H9 (cell line): ENCODE measurements around the gene IGFBP3. TPM values are rescaled to one million over a fixed set of nuclear protein-coding genes. Genes with fewer than 3 reads are reported as not detected.

Experiments used
- DNase-seq: peaks from one replicate; pipeline ENCODE4 v3.0.0-alpha.2; 2017
- H2AFZ ChIP-seq: one replicate; pipeline ENCODE4 v1.6.1; 2013; ENCODE audit warnings: mild to moderate bottlenecking, low read length, control low read depth, moderate library complexity
- H2AK5ac ChIP-seq: 2 replicates; pipeline ENCODE4 v1.6.1; 2013; ENCODE audit warnings: low read length, control low read depth, mixed read lengths; ENCODE audit not compliant: insufficient read length
- H2BK120ac ChIP-seq: one replicate; pipeline ENCODE4 v1.6.1; 2013; ENCODE audit warnings: low read depth, mild to moderate bottlenecking, low read length, control low read depth, inconsistent platforms; ENCODE audit not compliant: poor library complexity, severe bottlenecking
- H2BK12ac ChIP-seq: 2 replicates; pipeline ENCODE4 v1.6.1; 2013; ENCODE audit warnings: low read length, control low read depth, mixed read lengths, low read depth; ENCODE audit not compliant: insufficient read length
- H2BK15ac ChIP-seq: 2 replicates; pipeline ENCODE4 v1.6.1; 2013; ENCODE audit warnings: low read depth, low read length, control low read depth
- H2BK20ac ChIP-seq: one replicate; pipeline ENCODE4 v1.6.1; 2013; ENCODE audit warnings: low read depth, mild to moderate bottlenecking, low read length, control low read depth, inconsistent platforms; ENCODE audit not compliant: poor library complexity, severe bottlenecking
- H2BK5ac ChIP-seq: 2 replicates; pipeline ENCODE4 v1.6.1; 2013; ENCODE audit warnings: low read length, control low read depth, mixed read lengths; ENCODE audit not compliant: insufficient read length
- H3K14ac ChIP-seq: 2 replicates; pipeline ENCODE4 v1.6.1; 2013; ENCODE audit warnings: low read length, control low read depth; ENCODE audit not compliant: insufficient read depth
- H3K18ac ChIP-seq: 2 replicates; pipeline ENCODE4 v1.6.1; 2013; ENCODE audit warnings: low read depth, mild to moderate bottlenecking, mixed read lengths, low read length, control low read depth; ENCODE audit not compliant: insufficient read length
- H3K23ac ChIP-seq: 2 replicates; pipeline ENCODE4 v1.6.1; 2013; ENCODE audit warnings: low read length, control low read depth, mixed read lengths, low read depth; ENCODE audit not compliant: insufficient read length
- H3K23me2 ChIP-seq: 2 replicates; pipeline ENCODE4 v1.6.1; 2013; ENCODE audit warnings: low read depth, mild to moderate bottlenecking, mixed read lengths, low read length, control low read depth; ENCODE audit not compliant: insufficient read length, poor library complexity, severe bottlenecking
- H3K27ac ChIP-seq: 2 replicates; pipeline ENCODE4 v1.5.1; 2013; ENCODE audit warnings: low read length, control low read depth, mixed read lengths, low read depth; ENCODE audit not compliant: insufficient read length
- H3K27me3 ChIP-seq: 2 replicates; pipeline ENCODE4 v1.6.1; 2013; ENCODE audit warnings: low read length, control low read depth, inconsistent platforms; ENCODE audit not compliant: insufficient read depth
- H3K4ac ChIP-seq: 2 replicates; pipeline ENCODE4 v1.6.1; 2013; ENCODE audit warnings: low read depth, mild to moderate bottlenecking, control low read depth, inconsistent platforms, low read length, moderate library complexity
- H3K4me1 ChIP-seq: 2 replicates; pipeline ENCODE4 v1.6.1; 2013; ENCODE audit warnings: low read length, control low read depth, inconsistent platforms; ENCODE audit not compliant: insufficient read depth
- H3K4me2 ChIP-seq: 2 replicates; pipeline ENCODE4 v1.6.1; 2013; ENCODE audit warnings: low read length, control low read depth, mixed read lengths; ENCODE audit not compliant: insufficient read length, insufficient read depth
- H3K56ac ChIP-seq: 2 replicates; pipeline ENCODE4 v1.6.1; 2013; ENCODE audit warnings: low read depth, mild to moderate bottlenecking, mixed read lengths, low read length, control low read depth; ENCODE audit not compliant: insufficient read length
- H3K79me1 ChIP-seq: 2 replicates; pipeline ENCODE4 v1.6.1; 2013; ENCODE audit warnings: low read depth, mild to moderate bottlenecking, moderate library complexity, low read length, control low read depth, inconsistent platforms; ENCODE audit not compliant: insufficient read depth, poor library complexity, severe bottlenecking
- H3K79me2 ChIP-seq: 2 replicates; pipeline ENCODE4 v1.6.1; 2013; ENCODE audit warnings: low read length, control low read depth, inconsistent platforms; ENCODE audit not compliant: insufficient read depth
- H3K9ac ChIP-seq: 2 replicates; pipeline ENCODE4 v1.6.1; 2013; ENCODE audit warnings: low read length, control low read depth, mixed read lengths; ENCODE audit not compliant: insufficient read length; ENCODE audit errors: extremely low read depth
- H3K9me3 ChIP-seq: one replicate; pipeline ENCODE4 v1.6.1; 2013; ENCODE audit warnings: low read depth, low read length, inconsistent platforms; ENCODE audit not compliant: control insufficient read depth
- H3T11ph ChIP-seq: one replicate; pipeline ENCODE4 v1.6.1; 2013; ENCODE audit warnings: mild to moderate bottlenecking, low read length, control low read depth, inconsistent platforms
- H4K20me1 ChIP-seq: one replicate; pipeline ENCODE4 v1.6.1; 2013; ENCODE audit not compliant: control insufficient read depth, insufficient read length, insufficient read depth
- H4K5ac ChIP-seq: 2 replicates; pipeline ENCODE4 v1.6.1; 2013; ENCODE audit warnings: low read depth, mild to moderate bottlenecking, mixed read lengths, low read length, control low read depth; ENCODE audit not compliant: insufficient read length
- H4K8ac ChIP-seq: replicated peaks from 2 replicates; pipeline ENCODE4 v1.6.1; 2013; ENCODE audit warnings: low read length, control low read depth, mixed read lengths, low read depth; ENCODE audit not compliant: insufficient read length
- H4K91ac ChIP-seq: 2 replicates; pipeline ENCODE4 v1.6.1; 2013; ENCODE audit warnings: low read depth, mild to moderate bottlenecking, moderate library complexity, mixed read lengths, low read length, control low read depth; ENCODE audit not compliant: insufficient read length
- H3K27ac Mint-ChIP-seq, 3 experiments: 2 replicates in 2 of 3; 3 replicates in 1 of 3; pipeline ENCODE4 v1.8.0; 2020 to 2021; ENCODE audit warnings: mixed read lengths in 3 of 3, mild to moderate bottlenecking in 1 of 3, moderate library complexity in 1 of 3
- H3K27me3 Mint-ChIP-seq: 2 replicates; pipeline ENCODE4 v1.8.0; 2021; ENCODE audit warnings: low read depth, mild to moderate bottlenecking, moderate library complexity, mixed read lengths
- H3K36me3 Mint-ChIP-seq, 3 experiments: 2 replicates in 2 of 3; 3 replicates in 1 of 3; pipeline ENCODE4 v1.8.0; 2020 to 2021; ENCODE audit warnings: low read depth in 3 of 3, mixed read lengths in 3 of 3; ENCODE audit not compliant: insufficient read depth in 1 of 3
- H3K4me1 Mint-ChIP-seq, 2 experiments: 2 replicates each; pipeline ENCODE4 v1.8.0; 2020; ENCODE audit warnings: mixed read lengths in 2 of 2
- H3K4me3 Mint-ChIP-seq, 2 experiments: 2 replicates in 1 of 2; 3 replicates in 1 of 2; pipeline ENCODE4 v1.8.0; 2020 to 2021; ENCODE audit warnings: mild to moderate bottlenecking in 2 of 2, mixed read lengths in 2 of 2, moderate library complexity in 1 of 2
- H3K9me3 Mint-ChIP-seq, 2 experiments: 2 replicates in 1 of 2; 3 replicates in 1 of 2; pipeline ENCODE4 v1.8.0; 2020; ENCODE audit warnings: mild to moderate bottlenecking in 2 of 2, mixed read lengths in 2 of 2, moderate library complexity in 1 of 2
- WGBS: extraction: QIAGEN DNeasy Blood & Tissue Kit; methylation state at CpG from one replicate; pipeline ENCODE4 v1.1.7; 2013; ENCODE audit warnings: missing lambda C conversion rate, low lambda C conversion rate, mixed read lengths; ENCODE audit not compliant: insufficient read length; ENCODE audit errors: extremely low coverage; 5-methylcytosine and 5-hydroxymethylcytosine counted together
- total RNA-seq: library from RNA; stranded (reverse); gene quantifications from 2 replicates; pipeline ENCODE4 v1.2.1, GENCODE V29; 2021
- TF ChIP-seq, protein P1 (sequence below): fragments of 200-600 bp; sonication (generic); conservative IDR thresholded peaks from 3 replicates; pipeline ENCODE4 v1.8.0; 2021; ENCODE audit warnings: antibody characterized with exemption, mild to moderate bottlenecking

The IGFBP3 gene
- total RNA-seq, 1 experiment from 2014 or later = 10.0 TPM

DNA sequence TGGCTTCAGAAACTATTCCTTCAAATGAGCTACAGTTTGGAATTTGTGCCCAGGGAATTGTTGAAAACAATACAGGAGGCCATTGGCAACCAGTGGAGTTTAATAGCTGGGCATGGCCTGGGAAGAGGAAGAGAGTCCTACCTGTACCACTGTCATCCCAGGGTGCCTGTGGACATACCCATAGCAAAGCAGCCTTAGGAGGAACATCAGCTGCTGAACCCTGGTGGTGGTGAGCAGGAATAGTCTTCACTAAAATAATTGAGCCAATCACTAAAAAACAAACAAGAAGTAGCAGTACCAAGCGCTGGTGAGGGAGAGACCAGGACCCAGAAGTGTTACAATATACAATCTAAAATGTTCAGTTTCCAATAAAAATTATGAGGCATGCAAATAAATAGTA lies 18.3 kb downstream of the IGFBP3 start:
- Histone ChIP-seq H4K91ac (no peak overlapping the region), H3K9ac (no peak overlapping the region), H2BK20ac (no peak overlapping the region), H2BK12ac (no peak overlapping the region), H3K4me2 (no peak overlapping the region), H3K27ac (no peak overlapping the region), H2BK120ac (no peak overlapping the region), H3K79me2 (no peaks in the 10 kb centered on the region), H3K23ac (no peak overlapping the region), H3K4ac (no peak overlapping the region), H4K20me1 (no peaks in the 10 kb centered on the region), H4K8ac (no peak overlapping the region), H3K23me2 (no peaks in the 10 kb centered on the region), H2BK15ac (no peak overlapping the region), H4K5ac (no peak overlapping the region), H3K56ac (no peak overlapping the region), H3K27me3 (no peaks in the 10 kb centered on the region), H3T11ph (no peak overlapping the region), H3K4me1 (no peaks in the 10 kb centered on the region), H3K79me1 (no peaks in the 10 kb centered on the region), H3K18ac (no peak overlapping the region), H2AK5ac (no peak overlapping the region), H3K14ac (no peak overlapping the region), H3K9me3 (no peaks in the 10 kb centered on the region), H2AFZ (no peak overlapping the region), H2BK5ac (no peak overlapping the region)
- peaks cover 31% of the 10 kb centered on the region for H3K27me3 Mint-ChIP-seq
- no CpG with 5 or more reads among the region's 1 CpG for WGBS
- H3K4me1 Mint-ChIP-seq = peaks cover 3% of the 10 kb centered on the region in 2 experiments; a peak in 3 of 4 replicates
- H3K27ac Mint-ChIP-seq = no peak overlapping the region; a peak in 1 of 7 replicates
- DNase-seq = no peak
- H3K9me3 Mint-ChIP-seq = peaks cover 0 to 4% of the 10 kb centered on the region in 2 experiments; a peak in 2 of 5 replicates
- TF ChIP-seq, protein P1, sequence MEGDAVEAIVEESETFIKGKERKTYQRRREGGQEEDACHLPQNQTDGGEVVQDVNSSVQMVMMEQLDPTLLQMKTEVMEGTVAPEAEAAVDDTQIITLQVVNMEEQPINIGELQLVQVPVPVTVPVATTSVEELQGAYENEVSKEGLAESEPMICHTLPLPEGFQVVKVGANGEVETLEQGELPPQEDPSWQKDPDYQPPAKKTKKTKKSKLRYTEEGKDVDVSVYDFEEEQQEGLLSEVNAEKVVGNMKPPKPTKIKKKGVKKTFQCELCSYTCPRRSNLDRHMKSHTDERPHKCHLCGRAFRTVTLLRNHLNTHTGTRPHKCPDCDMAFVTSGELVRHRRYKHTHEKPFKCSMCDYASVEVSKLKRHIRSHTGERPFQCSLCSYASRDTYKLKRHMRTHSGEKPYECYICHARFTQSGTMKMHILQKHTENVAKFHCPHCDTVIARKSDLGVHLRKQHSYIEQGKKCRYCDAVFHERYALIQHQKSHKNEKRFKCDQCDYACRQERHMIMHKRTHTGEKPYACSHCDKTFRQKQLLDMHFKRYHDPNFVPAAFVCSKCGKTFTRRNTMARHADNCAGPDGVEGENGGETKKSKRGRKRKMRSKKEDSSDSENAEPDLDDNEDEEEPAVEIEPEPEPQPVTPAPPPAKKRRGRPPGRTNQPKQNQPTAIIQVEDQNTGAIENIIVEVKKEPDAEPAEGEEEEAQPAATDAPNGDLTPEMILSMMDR = peak; percentile 44; the same call in 2 of the 3 replicates
- no peaks in the 10 kb centered on the region for H3K36me3 Mint-ChIP-seq
- no peak overlapping the region for H3K4me3 Mint-ChIP-seq
